Transverse colon (tissue), 4 donors: ENCODE measurements around the gene IMPDH1.

Experiments
- CTCF ChIP-seq, 5 experiments: fragments of 200-600 bp in 3 of 5; fragments of 450-650 bp in 2 of 5; sonication (generic) in 3 of 5; IDR thresholded peaks; 1 replicate in 2 of 5; 2 replicates in 3 of 5; pipeline ENCODE4 v1.5.1; 2016 to 2017; ENCODE audit warnings: antibody characterized with exemption in 5 of 5, inconsistent platforms in 3 of 5, mild to moderate bottlenecking in 2 of 5, moderate library complexity in 1 of 5
- EP300 ChIP-seq: sonication (generic); formaldehyde crosslinking; IDR thresholded peaks from one replicate; pipeline ENCODE4 v1.6.1; 2017; ENCODE audit warnings: antibody characterized with exemption, low read depth
- POLR2AphosphoS5 ChIP-seq, 3 donors: sonication (generic); formaldehyde crosslinking; IDR thresholded peaks; one replicate each; pipeline ENCODE4 v1.6.1; 2016; ENCODE audit warnings: antibody characterized with exemption in 3 of 3

GRCh38 chr7:128446306-128446705 is 36.5 kb upstream of the IMPDH1 start:
- TF ChIP-seq EP300 (no peak), CTCF (IDR thresholded peaks at IDR 0.05) (no peak), POLR2AphosphoS5 (IDR thresholded peaks at IDR 0.05) (no peak)
